Measurements from ENCODE around the gene CCDC195.
A peak's percentile ranks its signal among the peaks of the same experiment; 100 is the strongest.

The CCDC195 gene

DNA sequence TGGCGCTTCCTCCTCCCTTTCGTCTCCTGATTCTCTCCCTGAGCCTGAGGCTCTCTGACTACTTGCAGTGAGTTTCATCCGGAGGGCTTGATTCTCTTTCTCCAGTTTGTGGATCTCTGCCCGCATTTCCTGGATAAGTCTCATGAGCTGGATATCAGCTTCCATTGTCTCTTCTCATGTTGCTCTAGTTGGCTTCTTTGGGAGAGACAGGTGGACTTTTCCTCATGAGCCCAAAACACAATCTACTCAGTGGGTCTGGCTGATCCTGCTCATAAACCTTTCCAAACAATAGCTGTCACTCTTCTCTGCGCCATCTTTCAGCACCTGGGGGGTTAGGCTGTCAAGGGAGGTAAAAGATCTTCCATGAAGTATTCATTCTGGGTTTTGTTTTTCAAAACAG lies at the start of gene CCDC195:
CCDC195 (minus strand) TSS at position 165 of the 400 bp plus-strand sequence; CDS start at position 165, 0 bp downstream.
- DNase-seq = no peak

DNA sequence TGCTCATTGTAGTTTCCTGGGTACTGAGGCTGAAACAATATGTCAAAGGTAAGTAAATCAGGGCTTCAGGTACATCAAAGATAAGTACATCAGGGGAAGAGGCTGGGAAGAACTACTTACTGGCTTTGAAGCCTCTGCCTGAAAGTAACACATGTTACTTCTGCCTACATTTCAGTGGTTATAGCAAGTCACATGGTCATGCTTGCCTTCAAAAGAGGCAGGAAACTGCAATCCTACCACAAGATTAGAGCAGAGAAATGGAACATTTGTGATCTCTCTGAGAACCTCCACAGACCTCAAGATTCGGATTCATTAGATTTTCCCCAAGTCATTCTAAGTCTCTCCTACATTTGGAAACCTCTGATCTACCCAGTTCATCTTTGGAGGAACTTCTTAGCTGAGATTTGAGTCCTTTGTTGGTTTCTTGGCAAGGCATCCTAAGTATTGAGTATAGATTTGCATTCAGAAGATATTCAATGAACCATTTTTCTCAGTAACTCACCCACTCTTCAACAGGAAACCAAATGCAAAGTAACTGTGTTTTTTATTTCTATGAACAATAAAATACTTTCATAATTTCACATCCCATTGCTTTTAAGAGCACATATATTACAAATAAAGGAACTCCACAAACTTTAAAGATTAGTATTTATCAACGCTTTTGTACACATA lies 48.5 kb upstream of the CCDC195 start:
- no peak for DNase-seq

GRCh38 chr2:224757934-224758548 lies 41.9 kb upstream of the CCDC195 start:
- DNase-seq = no peak

- DNase-seq = no peak
Observed at GRCh38 chr2:224753743-224754540, 37.8 kb upstream of the CCDC195 start.

DNA sequence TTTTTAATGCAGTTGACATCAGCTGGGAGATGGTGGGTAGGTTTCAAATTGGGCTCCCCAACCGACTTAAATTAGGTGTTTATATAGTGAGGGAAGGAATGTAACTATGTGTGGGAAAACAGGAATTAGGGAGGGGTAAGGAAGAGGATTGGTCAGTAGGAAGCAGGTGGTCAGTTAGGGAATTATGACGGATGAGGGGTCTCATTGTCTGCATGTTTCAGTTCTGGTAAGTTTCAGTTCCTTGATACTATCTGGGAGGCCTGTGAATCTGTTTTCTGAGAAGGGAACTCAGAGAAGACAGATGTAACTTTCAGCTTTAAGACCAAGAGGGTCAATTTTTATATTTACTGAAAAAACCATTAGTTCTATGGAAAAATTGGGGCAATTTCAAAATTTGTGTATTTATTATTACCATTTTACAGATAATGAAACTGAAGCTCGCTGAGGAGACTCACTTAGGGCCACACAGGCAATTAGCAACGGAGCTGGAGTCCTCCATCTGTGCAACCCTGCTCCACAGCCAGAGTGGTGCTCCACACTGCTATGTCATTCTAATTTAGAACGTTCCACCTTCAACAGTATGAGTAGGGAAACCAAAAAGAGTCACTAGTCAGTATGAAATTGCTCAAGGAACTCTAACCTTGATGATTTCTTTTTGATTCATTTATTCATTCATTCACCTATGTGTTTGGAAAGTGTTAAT lies 36.0 kb upstream of the CCDC195 start:
- DNase-seq = no peak

DNA sequence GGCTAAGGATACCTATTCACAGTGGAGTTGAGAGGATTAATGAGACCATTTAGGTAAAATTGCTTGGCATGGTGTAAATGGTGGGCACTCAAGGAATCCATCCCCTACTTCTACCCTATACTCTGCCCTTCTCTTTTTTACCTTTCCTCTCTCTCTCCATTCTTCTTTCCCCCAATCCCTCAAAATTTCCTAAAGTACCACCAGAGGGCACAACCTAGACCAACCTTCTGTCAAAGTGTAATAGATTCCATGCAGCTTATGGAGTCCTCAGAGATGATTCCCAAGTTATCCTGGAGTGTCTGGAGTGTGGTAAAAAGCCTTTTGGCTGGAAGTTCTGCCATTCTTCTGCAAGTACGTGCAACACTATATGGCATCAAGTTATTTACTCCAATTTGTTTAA lies 33.0 kb upstream of the CCDC195 start:
- no peak for DNase-seq

DNA sequence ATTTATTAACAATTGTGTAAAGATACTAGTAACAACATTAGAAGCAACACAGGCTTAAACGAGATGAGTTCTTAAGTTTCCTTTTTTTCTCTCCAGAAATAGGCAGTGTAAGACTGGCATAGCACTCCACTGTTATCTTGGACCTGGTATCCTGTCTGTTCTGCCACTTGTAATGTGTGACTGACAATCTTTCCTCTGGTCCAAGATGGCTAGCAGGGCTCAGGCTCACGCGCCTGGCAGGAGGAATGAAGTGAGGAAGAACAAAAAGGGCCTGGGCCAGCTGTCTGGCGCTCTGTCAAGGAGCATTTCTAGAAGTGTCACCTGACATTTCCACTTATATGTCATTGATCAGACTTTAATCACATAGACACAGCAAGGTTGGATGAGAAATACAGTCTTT lies 31.6 kb upstream of the CCDC195 start:
- no peak for DNase-seq

- no peak for DNase-seq
Observed at GRCh38 chr2:224736227-224736626, 20.1 kb upstream of the CCDC195 start.

- no peak for DNase-seq
Observed at GRCh38 chr2:224734949-224735348, 18.8 kb upstream of the CCDC195 start.

GRCh38 chr2:224731665-224732064 lies 15.5 kb upstream of the CCDC195 start:
- no peak for DNase-seq

DNA sequence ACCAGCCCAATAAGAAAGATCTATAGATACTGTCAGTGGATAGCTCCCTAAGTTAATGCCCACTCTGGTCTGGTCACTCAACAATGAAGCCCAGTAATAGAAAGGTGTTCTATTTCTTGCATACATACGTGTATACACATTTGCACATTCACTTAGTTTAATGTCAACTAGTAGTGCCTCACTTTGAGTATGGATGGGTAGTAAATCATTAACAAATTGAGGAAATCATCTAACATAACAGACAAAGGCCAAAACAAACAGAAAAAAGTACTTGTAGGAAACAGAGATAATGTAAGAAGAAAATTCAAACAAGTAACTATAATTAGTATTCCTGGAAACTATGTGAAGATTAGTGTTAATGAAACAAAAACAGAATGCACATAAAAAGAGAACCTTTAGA lies 13.3 kb upstream of the CCDC195 start:
- no peak for DNase-seq

DNA sequence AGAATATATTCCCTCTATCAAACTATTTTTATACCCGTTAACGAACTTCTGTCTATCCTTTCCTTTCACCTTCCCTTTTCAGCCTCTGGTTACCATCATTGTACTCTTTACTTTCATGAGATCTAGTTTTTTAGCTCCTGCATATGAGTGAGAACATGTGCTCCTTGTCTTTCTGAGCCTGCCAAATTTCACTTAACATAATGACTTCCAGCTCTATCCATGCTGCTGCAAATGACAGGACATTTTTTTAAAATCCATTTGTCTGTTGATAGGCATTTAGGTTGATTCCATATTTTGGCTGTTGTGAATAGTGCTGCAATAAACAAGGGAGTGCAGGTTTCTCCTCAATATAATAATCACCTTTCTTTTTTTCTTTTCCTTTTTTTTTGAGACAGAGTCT lies 8.2 kb upstream of the CCDC195 start:
- DNase-seq = no peak

DNA sequence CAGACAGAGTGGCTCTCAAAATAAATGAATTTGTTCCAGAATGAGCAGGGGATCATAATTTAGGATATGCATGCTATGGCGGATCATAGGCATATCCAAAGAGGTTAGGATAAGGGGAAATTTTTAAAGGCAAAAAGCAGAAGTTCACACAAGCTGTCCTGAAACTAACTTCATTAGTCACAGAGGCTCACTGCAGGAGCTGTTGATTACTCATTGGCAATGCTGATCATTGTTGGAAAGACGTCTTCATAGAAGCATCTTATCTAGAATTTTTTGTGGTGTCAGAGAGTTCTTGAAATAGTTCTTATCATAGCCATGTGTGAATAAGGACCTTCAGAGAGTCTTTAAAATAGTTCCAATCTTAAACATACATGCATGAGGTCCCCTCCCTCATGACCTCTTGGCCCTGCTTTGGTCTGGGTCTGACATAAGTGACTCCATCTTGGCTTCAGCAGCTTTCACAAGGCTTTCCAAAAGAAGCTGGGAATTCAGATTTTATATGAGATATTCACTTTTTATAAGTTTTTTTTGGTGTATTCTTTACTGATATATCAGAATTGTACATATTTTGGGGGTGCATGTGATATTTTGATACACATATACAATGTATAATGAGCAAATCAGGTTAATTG lies 7.5 kb upstream of the CCDC195 start:
- DNase-seq = no peak

DNA sequence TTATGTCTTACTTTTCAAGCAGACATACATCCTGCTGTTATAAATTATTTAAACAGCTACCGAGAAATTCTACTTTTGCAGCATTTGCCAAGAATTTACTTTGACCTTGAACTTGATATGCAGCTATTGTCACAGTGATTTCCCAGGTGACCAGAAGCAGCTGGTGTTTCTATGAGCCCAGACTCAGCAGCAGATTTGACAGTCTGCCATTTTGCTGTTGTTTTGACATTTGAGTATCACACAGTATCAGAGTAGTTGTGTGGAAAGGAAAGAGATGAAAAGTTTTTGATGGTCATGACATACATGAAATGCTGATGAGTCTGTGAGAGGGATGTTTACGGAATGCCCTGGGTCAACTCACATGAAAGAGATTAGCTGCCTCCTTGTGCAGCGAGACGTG lies 6.6 kb upstream of the CCDC195 start:
- peak; percentile 38 for DNase-seq

DNA sequence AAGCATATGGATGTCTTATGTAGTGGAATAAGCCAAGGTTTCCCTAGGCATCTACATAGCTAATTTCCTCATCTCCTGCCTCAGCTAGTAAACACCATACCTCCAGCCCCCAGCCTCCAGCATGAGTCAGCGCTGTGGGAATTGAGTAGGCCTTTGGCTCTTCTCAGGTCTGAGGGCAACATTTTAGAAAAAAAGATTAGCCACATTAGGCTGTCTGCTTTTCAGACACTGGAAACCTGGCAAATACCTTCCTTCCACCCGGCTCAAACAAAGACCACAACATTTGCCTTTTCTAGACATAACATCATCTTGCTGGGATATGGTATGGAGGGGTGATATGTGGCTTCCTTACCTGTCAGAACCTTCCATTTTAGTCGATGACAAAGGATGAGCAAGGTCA lies 6.1 kb upstream of the CCDC195 start:
- no peak for DNase-seq

GRCh38 chr2:224716921-224717320 lies 756 bp upstream of the CCDC195 start:
- DNase-seq = no peak

- no peak for DNase-seq
Observed at GRCh38 chr2:224711859-224712665, 4.1 kb downstream of the CCDC195 start.

- no peak for DNase-seq
Observed at GRCh38 chr2:224711381-224711780, 4.8 kb downstream of the CCDC195 start.

DNA sequence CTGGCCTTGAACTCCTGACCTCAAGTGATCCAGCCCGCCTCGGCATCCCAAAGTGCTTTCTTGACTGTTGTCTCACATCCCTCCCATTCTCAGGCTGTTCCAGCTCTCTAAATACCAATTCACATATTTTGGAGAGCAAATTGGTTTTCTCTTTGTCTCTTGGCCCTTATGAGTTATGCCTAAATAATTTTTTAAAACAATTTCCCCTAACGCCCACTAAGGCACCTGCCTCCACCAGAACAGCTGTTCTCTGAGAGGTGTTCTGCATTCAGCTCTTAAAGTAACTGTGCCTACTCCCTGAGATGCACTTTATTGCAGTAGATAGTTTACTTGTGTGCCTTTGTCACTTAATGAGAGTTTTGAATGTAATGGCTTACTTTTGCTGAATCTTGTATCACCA lies 6.9 kb downstream of the CCDC195 start:
- no peak for DNase-seq

GRCh38 chr2:224694502-224694901 lies 21.7 kb downstream of the CCDC195 start:
- no peak for DNase-seq

GRCh38 chr2:224691563-224691962 lies 24.6 kb downstream of the CCDC195 start:
- no peak for DNase-seq

DNA sequence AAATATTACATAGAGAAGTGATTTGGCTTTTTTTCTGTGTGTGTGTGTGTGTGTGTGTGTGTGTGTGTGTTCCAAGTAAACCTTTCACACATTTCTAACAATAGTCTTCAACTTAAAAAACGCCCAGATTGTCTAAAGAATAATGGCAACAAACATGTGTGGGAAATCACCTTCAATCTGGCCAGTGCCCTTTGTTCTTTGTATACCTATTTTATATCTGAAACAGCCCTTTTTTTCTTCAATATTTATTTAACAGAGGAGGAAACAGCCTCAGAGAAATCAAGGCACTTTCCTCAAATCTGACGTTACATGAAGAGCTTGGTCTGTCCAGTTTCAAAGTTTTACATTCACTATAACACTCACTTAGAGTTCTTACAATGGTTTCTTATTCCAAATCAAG lies 25.3 kb downstream of the CCDC195 start:
- no peak for DNase-seq

Measured in NCI-H1694 (cell line).